AG10803 (cell line): Measurements from ENCODE around the gene DNAJC6.

Experiments used
- DNase-seq: peaks from one replicate; pipeline ENCODE4 v3.0.0; 2010; ENCODE audit warnings: low read depth
- H3K4me3 ChIP-seq: 2 replicates; pipeline ENCODE4 v1.5.1; 2011; ENCODE audit warnings: mild to moderate bottlenecking, low read length, control low read depth
- CTCF ChIP-seq: conservative IDR thresholded peaks from 2 replicates; pipeline ENCODE4 v1.5.1; 2011; ENCODE audit warnings: mild to moderate bottlenecking, low read length, control low read depth, inconsistent platforms

Gene DNAJC6

GRCh38 chr1:65399003-65399402 lies 89.7 kb downstream of the DNAJC6 start:
- no peak for DNase-seq
- H3K4me3 ChIP-seq = no peak overlapping the region
- no peak for TF ChIP-seq CTCF

GRCh38 chr1:65401612-65402011 lies 92.3 kb downstream of the DNAJC6 start:
- no peak for DNase-seq
- no peak overlapping the region for H3K4me3 ChIP-seq
- TF ChIP-seq CTCF = no peak

GRCh38 chr1:65404941-65405340 lies 95.6 kb downstream of the DNAJC6 start:
- no peak for TF ChIP-seq CTCF
- no peak for DNase-seq
- H3K4me3 ChIP-seq = no peak overlapping the region

- no peak for DNase-seq
- H3K4me3 ChIP-seq = no peak overlapping the region
- no peak for TF ChIP-seq CTCF
Observed at GRCh38 chr1:65407877-65408276, 98.5 kb downstream of the DNAJC6 start.

GRCh38 chr1:65409314-65409713 lies 100.0 kb downstream of the DNAJC6 start:
- H3K4me3 ChIP-seq = no peak overlapping the region
- no peak for TF ChIP-seq CTCF
- DNase-seq = no peak

- no peak overlapping the region for H3K4me3 ChIP-seq
- TF ChIP-seq CTCF = no peak
- no peak for DNase-seq
Observed at GRCh38 chr1:65409816-65410326, 100.5 kb downstream of the DNAJC6 start.

GRCh38 chr1:65412256-65412983 lies 103.1 kb downstream of the DNAJC6 start:
- no peak overlapping the region for H3K4me3 ChIP-seq
- DNase-seq = no peak
- TF ChIP-seq CTCF = no peak
